ENCODE results near the gene CMBL.
"Not testable (repeated sequence)": the region's sequence is repeated elsewhere in the genome, so short reads cannot be mapped to it uniquely, and the experiment has no call there.

CMBL gene

GRCh38 chr5:10288592-10289219 lies 19.0 kb downstream of the CMBL start:
- no peaks in the 10 kb centered on the region for H3K9me3 ChIP-seq (ENCODE audit: low read depth, low read length)
- H3K4me3 ChIP-seq = no peak overlapping the region
- H3K9ac ChIP-seq (ENCODE audit: insufficient read length) = no peak overlapping the region
- TF ChIP-seq EZH2 (IDR thresholded peaks at IDR 0.05) (no peak), POLR2AphosphoS5 (IDR thresholded peaks at IDR 0.05; ENCODE audit: borderline replicate concordance, low read depth, low read length) (peak; percentile 49; the same call in 1 of the 2 replicates), FOXP2 (optimal IDR thresholded peaks at IDR 0.05; ENCODE audit: control extremely low read depth, extremely low read length, insufficient read depth) (no peak)
- DNase-seq (ENCODE audit: low read depth, low spot score) = no peak
- H3K27ac ChIP-seq = no peak overlapping the region
- peaks cover 58% of the 10 kb centered on the region for H3K36me3 ChIP-seq (ENCODE audit: insufficient read depth, low read length)

GRCh38 chr5:10286862-10287227 lies 20.9 kb downstream of the CMBL start:
- TF ChIP-seq FOXP2 (optimal IDR thresholded peaks at IDR 0.05; ENCODE audit: control extremely low read depth, extremely low read length, insufficient read depth) = no peak
- DNase-seq (ENCODE audit: low read depth, low spot score) = no peak
- peaks cover 61% of the 10 kb centered on the region for H3K36me3 ChIP-seq (ENCODE audit: insufficient read depth, low read length)
- H3K9ac ChIP-seq (ENCODE audit: insufficient read length) = no peak overlapping the region
- no peak overlapping the region for H3K27ac ChIP-seq
- no peaks in the 10 kb centered on the region for H3K9me3 ChIP-seq (ENCODE audit: low read depth, low read length)
- H3K4me3 ChIP-seq = no peak overlapping the region

DNA sequence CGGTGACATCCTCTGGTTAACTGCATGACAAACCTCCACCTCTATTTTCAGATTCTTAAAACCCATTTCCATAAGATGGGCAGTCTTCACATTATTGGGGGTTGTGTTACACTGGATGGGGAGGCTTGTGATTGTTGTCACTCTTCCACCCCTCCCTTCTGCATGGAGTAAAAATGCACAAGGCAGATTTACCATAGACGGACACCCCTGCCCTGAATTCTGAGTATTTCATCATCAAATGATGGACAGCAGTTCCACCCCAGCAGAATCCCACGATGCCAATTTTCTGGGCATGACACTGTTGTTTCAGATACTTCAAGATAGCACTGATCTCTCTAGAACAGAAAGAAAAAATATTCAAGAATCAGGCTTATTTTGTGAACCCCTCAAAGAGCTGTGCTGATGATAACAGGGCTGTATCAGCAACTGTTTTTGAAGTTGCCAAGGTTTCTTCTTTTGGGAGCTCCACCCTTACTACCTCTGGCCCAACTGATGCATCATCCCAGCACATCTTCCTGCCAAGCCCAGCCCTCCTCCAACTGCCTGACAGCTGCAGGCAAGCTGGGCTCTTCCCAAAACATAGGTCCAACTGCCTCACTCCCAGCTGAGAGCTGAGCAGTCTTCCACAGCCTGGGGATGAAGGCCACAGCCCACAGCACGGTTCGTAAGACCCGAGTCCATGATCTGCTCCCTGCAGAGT lies 21.4 kb downstream of the CMBL start:
- peaks cover 65% of the 10 kb centered on the region for H3K36me3 ChIP-seq (ENCODE audit: insufficient read depth, low read length)
- no peak for DNase-seq (ENCODE audit: low read depth, low spot score)
- no peaks in the 10 kb centered on the region for H3K9me3 ChIP-seq (ENCODE audit: low read depth, low read length)
- H3K4me3 ChIP-seq = no peak overlapping the region
- no peak overlapping the region for H3K9ac ChIP-seq (ENCODE audit: insufficient read length)
- TF ChIP-seq FOXP2 (optimal IDR thresholded peaks at IDR 0.05; ENCODE audit: control extremely low read depth, extremely low read length, insufficient read depth) (no peak), POLR2AphosphoS5 (IDR thresholded peaks at IDR 0.05; ENCODE audit: borderline replicate concordance, low read depth, low read length) (no peak), EZH2 (IDR thresholded peaks at IDR 0.05) (no peak)
- H3K27ac ChIP-seq = no peak overlapping the region

- not testable (repeated sequence) for H3K9ac ChIP-seq (ENCODE audit: insufficient read length); H3K4me3 ChIP-seq; DNase-seq (ENCODE audit: low read depth, low spot score); H3K27ac ChIP-seq; H3K9me3 ChIP-seq (ENCODE audit: low read depth, low read length)
- H3K36me3 ChIP-seq (ENCODE audit: insufficient read depth, low read length) = peaks cover 65% of the 10 kb centered on the region
These were observed 22.3 kb downstream of the CMBL start for GRCh38 chr5:10285362-10285761.

DNA sequence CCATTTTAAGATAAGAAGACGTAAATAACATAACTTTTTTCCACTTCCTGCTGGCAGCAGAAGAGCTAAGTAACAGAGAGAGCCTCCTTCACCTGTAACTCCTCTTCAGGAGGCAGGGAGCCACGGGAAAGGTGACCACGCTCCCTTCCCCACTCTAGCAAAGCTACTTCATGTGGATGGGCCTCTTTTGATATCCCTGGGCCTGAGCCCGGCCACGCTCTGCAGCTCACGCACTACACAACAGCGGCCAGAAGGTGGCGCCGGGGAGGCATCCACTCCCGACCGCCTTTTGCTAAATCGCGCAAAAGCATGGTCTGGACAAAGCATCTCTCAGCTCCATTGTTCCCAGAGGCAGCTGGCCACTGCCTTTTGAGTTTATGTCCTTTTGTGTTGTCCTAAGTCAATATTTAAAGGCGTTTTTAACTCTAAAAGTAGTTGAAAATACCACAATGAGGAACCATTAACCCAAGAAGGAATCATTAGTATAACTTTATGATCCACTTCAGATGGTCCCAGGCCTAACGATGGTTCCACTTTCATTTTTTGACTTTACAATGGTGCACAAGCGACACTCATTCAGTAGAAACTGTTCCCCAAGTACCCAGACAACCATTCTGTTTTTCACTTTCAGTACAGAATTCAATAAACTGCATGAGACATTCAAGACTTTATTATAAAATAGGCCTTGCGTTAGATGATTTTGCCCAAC lies 23.6 kb downstream of the CMBL start:
- H3K27ac ChIP-seq = peak overlapping the region; percentile 50; the same call in 1 of the 2 replicates
- no peak overlapping the region for H3K9ac ChIP-seq (ENCODE audit: insufficient read length)
- no peaks in the 10 kb centered on the region for H3K9me3 ChIP-seq (ENCODE audit: low read depth, low read length)
- TF ChIP-seq EZH2 (IDR thresholded peaks at IDR 0.05) = no peak
- peak; percentile 41; the same call in 1 of the 2 replicates for TF ChIP-seq POLR2AphosphoS5 (IDR thresholded peaks at IDR 0.05; ENCODE audit: borderline replicate concordance, low read depth, low read length)
- no peak overlapping the region for H3K4me3 ChIP-seq
- H3K36me3 ChIP-seq (ENCODE audit: insufficient read depth, low read length) = peaks cover 61% of the 10 kb centered on the region
- no peak for DNase-seq (ENCODE audit: low read depth, low spot score)

DNA sequence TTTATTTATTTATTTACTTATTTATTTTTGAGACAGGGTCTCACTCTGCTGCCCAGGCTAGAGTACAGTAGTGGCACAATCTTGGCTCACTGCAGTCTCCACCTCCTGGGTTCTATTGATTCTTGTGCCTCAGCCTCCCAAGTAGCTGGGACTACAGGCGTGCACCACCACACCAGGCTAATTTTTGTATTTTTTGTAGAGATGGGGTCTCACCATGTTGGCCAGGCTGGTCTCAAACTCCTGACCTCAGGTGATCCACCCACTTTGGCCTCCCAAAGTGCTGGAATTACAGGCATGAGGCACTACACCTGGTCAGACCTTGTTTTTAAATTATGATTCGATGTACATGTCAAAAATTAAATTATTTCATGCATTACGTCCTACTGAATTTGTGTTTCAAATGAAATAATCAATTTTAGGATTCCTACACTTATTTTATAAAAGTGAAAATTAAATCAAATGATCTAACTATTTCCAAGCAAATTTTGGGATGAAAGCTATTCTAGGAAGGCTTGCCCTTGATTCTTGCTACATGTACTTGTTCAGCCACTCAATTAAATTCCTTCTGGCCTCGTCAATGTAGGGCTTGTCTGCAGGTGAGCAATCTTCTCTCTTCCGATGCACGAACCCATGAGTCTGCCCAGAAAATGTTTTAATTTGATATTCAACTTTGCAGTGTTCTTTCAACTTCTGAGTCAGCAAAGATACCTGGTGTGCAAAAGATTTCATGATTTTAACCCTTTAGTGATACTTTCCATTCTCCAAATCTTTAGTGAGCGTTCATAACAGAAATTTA lies 27.6 kb downstream of the CMBL start:
- TF ChIP-seq POLR2AphosphoS5 (IDR thresholded peaks at IDR 0.05; ENCODE audit: borderline replicate concordance, low read depth, low read length) (no peak), FOXP2 (optimal IDR thresholded peaks at IDR 0.05; ENCODE audit: control extremely low read depth, extremely low read length, insufficient read depth) (no peak), EZH2 (IDR thresholded peaks at IDR 0.05) (no peak)
- H3K27ac ChIP-seq = no peak overlapping the region
- DNase-seq (ENCODE audit: low read depth, low spot score) = no peak
- no peak overlapping the region for H3K4me3 ChIP-seq
- no peaks in the 10 kb centered on the region for H3K9me3 ChIP-seq (ENCODE audit: low read depth, low read length)
- H3K9ac ChIP-seq (ENCODE audit: insufficient read length) = no peak overlapping the region
- H3K36me3 ChIP-seq (ENCODE audit: insufficient read depth, low read length) = peaks cover 32% of the 10 kb centered on the region

DNA sequence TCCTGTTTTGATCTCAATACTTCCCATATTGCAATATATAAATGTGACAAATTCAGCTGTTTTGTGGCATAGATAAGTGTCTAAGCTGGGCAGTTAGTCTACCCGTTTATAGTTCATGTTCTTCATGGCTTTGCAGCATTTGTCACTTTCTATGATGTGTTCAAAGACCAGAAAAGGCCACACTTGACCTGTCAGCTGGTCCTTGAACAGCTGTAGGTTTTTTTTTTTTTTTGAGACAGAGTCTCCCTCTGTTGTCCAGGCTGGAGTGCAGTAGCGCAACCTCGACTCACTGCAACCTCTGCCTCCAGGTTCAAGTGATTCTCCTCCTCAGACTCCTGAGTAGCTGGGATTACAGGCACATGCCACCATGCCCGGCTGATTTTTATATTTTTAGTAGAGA lies 28.4 kb downstream of the CMBL start:
- Histone ChIP-seq H3K9me3 (ENCODE audit: low read depth, low read length) (no peaks in the 10 kb centered on the region), H3K36me3 (ENCODE audit: insufficient read depth, low read length) (peaks cover 28% of the 10 kb centered on the region), H3K27ac (no peak overlapping the region), H3K4me3 (no peak overlapping the region), H3K9ac (ENCODE audit: insufficient read length) (no peak overlapping the region)
- no peak for TF ChIP-seq POLR2AphosphoS5 (IDR thresholded peaks at IDR 0.05; ENCODE audit: borderline replicate concordance, low read depth, low read length)
- no peak for TF ChIP-seq FOXP2 (optimal IDR thresholded peaks at IDR 0.05; ENCODE audit: control extremely low read depth, extremely low read length, insufficient read depth)
- no peak for TF ChIP-seq EZH2 (IDR thresholded peaks at IDR 0.05)
- DNase-seq (ENCODE audit: low read depth, low spot score) = no peak

DNA sequence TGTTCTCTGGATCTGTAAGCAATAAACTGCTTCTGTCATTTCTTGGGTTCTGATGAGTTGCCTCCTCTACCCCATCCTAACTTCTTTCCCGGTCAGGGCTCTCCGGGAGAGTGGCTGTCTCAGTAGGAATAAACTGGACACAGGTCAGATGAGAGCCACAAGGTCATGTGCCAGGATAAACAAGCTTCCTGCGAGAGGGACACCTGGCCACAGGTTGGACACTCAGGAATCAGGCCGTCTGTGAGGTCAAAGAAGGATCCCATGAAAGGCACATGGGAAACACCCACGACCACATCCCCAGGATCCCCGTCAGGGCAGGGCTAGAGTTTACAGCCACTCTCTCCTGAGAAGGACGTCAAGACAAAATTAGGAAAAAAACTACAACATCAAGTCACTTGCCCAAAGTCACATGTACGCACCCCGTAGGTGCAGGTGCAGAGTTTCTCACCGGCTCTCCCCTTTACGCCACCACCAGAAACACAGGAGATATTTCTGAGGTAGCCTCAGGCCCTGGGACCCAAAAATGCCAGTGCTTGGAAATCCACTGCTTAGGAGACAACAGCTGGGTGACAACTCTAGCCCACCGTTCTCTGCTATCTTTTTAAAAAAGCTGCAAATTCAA lies 28.9 kb downstream of the CMBL start:
- no peak for DNase-seq (ENCODE audit: low read depth, low spot score)
- TF ChIP-seq POLR2AphosphoS5 (IDR thresholded peaks at IDR 0.05; ENCODE audit: borderline replicate concordance, low read depth, low read length) (no peak), EZH2 (IDR thresholded peaks at IDR 0.05) (no peak), FOXP2 (optimal IDR thresholded peaks at IDR 0.05; ENCODE audit: control extremely low read depth, extremely low read length, insufficient read depth) (no peak)
- Histone ChIP-seq H3K9me3 (ENCODE audit: low read depth, low read length) (no peaks in the 10 kb centered on the region), H3K36me3 (ENCODE audit: insufficient read depth, low read length) (peaks cover 25% of the 10 kb centered on the region), H3K9ac (ENCODE audit: insufficient read length) (no peak overlapping the region), H3K4me3 (no peak overlapping the region), H3K27ac (no peak overlapping the region)
